Upper lobe of left lung (tissue), 4 donors: Measurements from ENCODE around the gene CRLF2.

Experiments used
- POLR2A ChIP-seq, 4 donors: fragments of 450-650 bp; IDR thresholded peaks; one replicate each; pipeline ENCODE4 v1.5.1; 2016 to 2017; ENCODE audit warnings: antibody characterized with exemption in 4 of 4, mild to moderate bottlenecking in 2 of 4
- POLR2AphosphoS5 ChIP-seq, 2 donors: sonication (generic); formaldehyde crosslinking; IDR thresholded peaks; one replicate each; pipeline ENCODE4 v1.5.1; 2017; ENCODE audit warnings: antibody characterized with exemption in 2 of 2
- TF ChIP-seq, protein P1 (sequence below), 6 experiments: fragments of 450-650 bp in 4 of 6; fragments of 200-600 bp in 2 of 6; sonication (generic) in 2 of 6; IDR thresholded peaks; one replicate each; pipeline ENCODE4 v1.5.1; 2016 to 2019; ENCODE audit warnings: antibody characterized with exemption in 6 of 6

DNA sequence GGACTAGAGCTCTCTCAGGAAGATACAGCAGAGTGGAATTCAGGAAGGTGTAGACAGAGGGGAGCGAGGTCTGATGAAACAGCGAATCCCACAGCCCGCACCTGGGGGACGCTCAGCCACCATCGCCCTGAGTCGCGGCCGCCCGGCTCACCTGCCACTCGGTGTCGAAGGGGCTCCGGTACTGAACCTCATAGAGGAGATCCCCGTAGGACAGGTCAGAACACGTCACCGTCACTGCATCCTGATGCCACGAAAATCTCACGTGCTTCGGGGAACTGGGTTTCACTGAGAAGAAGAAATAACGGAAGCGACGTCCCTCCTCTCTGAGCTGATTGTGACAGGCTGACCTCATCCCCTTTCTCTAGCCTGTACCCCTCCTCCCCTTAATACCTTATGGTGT, 10.2 kb downstream of the CRLF2 start:
- TF ChIP-seq, protein P1, sequence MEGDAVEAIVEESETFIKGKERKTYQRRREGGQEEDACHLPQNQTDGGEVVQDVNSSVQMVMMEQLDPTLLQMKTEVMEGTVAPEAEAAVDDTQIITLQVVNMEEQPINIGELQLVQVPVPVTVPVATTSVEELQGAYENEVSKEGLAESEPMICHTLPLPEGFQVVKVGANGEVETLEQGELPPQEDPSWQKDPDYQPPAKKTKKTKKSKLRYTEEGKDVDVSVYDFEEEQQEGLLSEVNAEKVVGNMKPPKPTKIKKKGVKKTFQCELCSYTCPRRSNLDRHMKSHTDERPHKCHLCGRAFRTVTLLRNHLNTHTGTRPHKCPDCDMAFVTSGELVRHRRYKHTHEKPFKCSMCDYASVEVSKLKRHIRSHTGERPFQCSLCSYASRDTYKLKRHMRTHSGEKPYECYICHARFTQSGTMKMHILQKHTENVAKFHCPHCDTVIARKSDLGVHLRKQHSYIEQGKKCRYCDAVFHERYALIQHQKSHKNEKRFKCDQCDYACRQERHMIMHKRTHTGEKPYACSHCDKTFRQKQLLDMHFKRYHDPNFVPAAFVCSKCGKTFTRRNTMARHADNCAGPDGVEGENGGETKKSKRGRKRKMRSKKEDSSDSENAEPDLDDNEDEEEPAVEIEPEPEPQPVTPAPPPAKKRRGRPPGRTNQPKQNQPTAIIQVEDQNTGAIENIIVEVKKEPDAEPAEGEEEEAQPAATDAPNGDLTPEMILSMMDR (IDR thresholded peaks at IDR 0.05), result no peak
- no peak for TF ChIP-seq POLR2AphosphoS5 (IDR thresholded peaks at IDR 0.05)
- TF ChIP-seq POLR2A (IDR thresholded peaks at IDR 0.05), result no peak
